Measurements from ENCODE around the gene CSTF1.
"Not testable (repeated sequence)": the region's sequence is repeated elsewhere in the genome, so short reads cannot be mapped to it uniquely, and the experiment has no call there.

Gene CSTF1

DNA sequence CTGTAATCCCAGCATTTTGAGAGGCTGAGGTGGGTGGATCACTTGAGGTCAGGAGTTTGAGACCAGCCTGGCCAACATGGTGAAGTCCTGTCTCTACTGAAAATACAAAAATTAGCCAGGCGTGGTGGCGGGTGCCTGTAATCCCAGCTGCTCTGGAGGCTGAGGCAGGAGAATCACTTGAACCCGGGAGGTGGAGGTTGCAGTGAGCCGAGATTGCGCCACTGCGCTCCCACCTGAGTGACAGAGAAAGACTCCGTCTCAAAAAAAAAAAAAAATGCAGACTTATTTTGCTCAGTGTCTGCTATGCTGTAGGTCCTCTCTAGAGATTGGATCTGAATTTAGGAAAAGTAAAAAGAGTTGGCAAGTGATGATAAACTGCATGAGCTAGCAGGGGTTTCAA is 18.8 kb downstream of the CSTF1 start:
- DNase-seq: not testable (repeated sequence)

DNA sequence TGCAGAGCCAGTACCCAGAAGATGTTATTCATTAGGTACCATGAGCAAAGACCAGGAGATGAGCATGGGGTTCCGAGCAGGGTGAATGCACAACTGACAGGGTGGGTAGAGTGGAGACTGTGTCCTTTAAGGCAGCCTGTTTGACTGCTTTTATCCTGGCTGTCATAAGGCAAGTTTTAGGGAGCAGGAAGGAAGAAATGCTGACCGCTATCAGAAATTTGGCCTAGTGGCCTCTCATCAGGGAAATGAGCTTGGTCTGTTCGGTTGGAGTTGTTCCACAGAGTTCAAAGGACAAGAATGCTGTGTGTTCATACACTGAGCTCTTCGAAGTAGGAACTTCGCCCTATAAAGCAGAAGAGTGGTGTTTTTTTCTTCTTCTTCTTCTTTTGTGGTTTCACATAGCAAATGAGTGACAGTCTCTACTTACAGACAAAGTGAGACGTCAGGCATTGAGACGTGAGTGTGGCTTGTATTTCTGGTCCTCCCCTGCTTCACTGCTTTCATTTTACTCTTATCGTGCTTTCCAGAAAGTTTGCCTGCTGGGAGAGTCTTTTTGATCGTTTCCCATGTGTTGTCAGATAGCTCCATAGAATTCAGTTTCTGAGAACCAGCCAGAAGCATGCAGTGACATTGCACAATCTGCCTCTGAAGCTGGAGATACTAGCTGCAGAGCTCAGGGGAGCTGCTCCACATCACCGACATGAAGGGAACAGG is 19.5 kb downstream of the CSTF1 start, which contains the start of gene CASS4:
Gene CASS4 (plus strand): TSS at position 502 of the 714 bp plus-strand sequence. CDS start 199 bp downstream, at position 701.
- peak; percentile 36 for DNase-seq

DNA sequence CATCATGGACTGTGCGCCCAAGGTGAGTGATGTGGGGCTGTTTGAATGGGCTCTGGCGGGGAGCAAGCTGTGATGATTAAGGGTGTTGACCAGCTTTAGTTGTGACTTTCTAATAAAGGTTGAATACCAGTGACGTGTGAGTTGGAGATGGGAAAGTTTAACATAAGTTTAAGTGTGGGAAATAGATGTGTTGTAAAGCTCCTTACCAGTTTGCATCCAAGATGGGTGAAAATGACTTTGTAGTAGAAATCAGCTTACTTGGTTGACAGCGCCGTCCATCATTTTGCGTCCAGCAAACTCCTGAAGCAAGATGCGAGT is 20.0 kb downstream of the CSTF1 start:
- DNase-seq: no peak

DNA sequence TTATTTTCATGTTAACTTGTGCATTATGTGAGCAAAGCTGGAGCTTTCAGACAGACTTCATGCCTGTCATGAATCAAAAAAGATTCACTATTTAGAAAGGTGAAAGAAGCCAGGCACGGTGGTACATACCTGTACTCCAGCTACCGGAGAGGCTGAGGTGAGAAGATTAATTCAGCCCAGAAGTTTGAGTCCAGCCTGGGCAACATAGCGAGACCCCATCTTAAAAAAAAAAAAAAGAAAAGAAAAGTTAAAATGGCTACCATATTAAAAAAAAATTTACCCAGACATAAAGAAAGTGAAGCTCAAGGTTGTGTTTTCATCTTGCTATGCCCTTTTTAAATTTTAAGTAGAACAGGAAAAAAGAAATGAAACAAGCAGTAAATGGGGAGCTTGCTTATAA is 20.5 kb downstream of the CSTF1 start:
- DNase-seq: no peak

DNA sequence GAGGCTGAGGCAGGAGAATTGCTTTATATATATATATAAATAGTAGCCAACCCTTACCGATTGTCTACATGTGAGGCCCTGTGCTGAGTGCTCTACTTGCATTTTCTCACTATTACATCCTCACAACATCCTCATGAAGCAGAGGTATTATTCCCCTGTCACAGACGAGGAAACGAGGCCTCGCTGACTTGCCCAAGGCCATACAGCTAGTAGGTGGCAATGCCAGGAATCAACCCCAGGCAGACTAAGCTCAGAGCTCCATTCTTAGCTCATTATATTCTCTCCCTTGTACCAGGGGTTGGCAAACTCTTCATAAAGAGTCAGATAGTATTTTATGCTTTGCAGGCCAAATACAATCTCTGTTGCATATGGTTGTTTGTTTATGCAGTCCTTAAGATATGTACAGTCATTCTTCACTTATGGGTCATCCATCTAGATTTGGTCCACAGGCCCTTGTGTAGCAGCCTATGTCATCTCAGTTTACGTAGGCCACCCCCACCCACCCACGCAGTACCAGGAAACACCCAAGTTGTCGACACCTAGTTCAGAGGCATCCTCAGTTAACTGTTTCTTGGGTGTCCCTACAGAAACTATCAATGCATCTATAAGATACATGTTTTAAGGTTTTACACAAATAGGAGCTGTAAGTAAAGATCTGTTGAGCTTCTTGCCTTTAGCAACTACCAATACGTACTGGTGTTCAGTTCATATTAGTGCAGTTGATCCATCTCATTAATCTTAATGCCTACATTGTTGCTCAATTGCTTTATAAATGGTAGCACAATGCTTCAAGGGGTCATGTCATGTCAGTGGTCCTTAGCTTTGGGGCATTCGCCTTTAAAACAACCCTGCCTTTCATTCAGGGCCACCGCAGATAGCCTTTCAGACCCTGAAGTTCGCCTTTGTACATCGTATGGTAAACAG is 22.7 kb downstream of the CSTF1 start:
- DNase-seq: peak; percentile 64

DNA sequence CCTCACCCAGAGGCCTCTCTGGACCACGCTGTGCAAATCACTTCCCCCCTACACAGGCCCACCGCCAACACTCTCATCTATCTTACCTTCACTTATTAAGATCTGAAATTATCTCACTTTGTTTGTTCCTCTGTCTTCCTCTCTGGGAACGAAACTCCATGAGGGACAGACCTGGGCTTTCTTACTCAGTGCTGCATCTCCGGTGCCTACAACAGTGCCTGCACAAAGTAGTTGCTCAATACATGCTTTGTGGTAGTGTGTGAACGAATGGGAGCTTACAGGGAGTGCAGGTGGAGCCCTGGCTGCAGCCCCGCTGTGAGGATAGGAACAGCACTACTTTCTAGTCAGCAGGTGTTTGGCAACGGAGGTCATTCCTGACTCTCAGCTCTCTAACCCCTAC is 25.0 kb downstream of the CSTF1 start:
- no peak for DNase-seq

DNA sequence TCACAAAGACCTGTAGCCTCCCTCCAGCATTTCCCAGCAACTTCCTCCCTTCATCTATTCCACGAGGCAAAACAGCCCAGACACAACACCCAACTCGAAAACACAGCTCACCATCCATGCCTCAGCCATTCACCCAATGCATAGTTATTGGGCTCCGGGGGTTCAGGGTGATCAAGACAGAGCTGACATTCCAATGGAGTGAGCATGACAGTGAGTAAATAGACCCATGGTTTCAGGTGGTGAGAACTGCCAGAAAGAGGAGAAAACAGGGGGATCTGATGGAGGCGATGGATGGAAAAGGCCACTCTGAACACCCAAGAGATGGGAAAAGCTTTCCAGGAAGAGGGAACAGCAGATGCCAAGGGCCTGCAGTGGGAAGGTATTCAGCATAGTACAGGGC is 25.5 kb downstream of the CSTF1 start:
- no peak for DNase-seq

DNA sequence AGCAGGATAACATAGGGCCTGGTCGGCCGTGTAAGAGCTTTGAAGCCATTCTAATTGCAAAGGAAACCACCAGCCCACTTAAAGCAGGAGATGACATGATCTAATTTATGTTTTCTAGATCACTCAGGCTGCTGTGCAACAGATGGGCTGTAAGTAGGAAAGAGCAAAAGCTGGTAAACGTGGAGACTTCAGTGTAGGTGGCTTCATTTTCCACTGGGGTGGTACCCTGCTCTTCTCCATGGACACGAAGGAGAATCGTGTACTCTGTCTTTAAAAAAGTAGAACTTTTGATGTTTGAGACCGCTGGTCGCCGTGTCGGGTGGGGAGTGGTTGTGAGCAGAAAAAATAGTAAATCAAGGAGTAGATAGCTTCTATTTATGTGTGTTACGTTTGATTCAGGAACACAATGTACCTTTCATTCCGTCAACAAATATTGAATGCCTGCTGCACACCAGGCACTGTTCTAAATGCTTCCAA is 26.0 kb downstream of the CSTF1 start:
- peak; percentile 30 for DNase-seq

DNA sequence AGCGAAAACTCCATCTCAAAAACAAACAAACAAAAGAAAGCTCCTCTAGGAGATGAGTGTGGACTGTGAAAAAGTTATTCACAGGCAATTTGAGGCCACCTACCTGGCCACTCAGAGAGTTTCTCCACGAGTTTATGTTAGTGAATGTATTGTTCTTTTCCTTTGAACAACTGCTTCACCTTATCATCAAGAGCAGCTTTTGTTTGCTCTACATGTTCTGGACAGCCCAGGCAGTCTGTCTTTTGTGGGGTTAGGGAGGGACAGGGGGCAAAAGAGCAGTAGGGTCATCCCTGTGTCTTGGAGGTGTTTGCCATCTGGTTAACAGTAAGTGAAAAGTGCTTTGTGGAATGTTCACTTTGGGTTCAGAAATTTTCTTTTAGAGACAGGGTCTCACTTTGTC is 27.6 kb downstream of the CSTF1 start:
- DNase-seq: no peak

DNA sequence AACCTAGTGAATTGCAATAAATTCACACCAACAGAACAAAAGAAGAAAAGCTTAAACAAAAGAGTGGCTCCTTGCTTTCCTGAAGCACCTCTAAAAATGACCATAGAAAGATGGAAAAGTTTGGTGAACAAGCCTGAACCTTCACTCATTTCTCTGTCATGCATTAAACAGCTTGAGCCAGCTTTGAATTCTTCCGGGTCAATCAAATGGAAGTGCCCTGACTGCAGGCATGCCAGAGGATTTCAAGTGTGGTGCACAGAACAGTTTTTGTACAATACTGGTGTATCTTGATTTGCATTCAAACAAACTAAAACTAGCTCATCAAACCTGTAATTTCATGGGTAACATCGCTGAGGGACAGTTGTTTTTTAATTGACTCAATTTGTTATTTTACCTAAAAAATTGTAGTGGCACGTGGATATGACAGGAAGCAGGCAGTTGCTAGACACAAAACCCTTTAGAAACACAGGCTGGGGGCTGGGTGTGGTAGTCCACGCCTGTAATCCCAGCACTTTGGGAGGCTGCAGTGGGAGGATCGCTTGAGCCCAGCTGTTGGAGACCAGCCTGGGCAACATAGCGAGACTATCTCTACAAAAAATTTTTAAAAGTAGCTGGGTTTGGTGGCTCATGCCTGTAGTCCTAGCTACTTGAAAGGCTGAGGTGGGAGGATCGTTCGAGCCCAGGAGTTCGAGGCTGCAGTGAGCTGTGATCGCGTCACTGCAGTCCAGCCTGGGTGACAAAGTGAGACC is 28.7 kb downstream of the CSTF1 start:
- DNase-seq: no peak

DNA sequence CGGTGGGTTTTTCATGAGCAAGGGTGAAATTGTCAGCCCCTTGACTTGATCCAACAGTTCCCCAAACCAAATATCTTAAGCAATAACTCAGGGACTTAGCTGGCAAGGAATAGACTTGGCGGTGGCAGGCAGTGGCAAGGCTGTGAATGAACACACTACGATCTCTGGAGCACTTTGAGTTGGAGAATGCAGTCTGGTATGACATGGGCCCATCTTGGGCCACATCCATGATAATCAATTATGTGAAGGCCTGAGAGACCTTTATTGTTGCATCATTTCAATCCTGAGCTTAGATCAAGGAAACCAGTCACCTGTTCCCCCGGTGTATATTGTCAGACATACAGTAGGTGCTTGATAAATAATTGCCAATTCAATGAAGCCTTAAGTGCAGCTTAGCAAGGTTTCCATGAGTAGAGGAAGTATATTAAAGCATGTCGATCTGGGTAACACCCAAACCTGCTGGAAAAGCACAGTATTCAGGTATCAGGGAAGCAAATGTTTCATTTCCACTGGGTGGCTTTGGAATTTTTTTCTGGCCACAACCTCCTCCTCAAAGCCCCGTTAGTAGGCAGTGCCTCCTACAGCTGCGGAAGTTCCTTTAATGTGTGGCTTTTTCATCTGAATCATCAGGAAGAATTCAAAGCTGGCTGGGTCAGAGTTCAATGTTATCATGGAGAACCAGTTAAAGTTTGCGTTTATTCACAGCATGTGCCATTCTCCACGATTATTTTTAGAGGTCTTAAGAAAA is 29.8 kb downstream of the CSTF1 start:
- no peak for DNase-seq

DNA sequence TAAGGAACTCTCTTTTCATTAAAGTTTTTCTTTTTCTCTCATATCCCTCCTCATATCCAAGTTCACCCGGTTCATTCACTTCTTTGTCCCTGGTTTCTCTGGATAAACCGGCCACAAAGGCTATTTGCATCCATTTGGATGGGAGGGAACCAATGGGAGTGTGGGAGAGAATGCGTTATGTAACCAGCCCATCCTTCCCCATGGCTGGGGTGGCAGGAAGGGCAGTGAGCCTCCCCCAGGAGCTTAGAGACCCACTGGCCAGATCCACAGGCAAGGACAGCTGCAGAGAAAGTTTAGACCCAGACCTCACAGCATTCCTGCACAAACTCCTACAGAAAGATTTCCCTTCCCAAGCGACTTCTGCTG is 30.4 kb downstream of the CSTF1 start:
- DNase-seq: no peak

DNA sequence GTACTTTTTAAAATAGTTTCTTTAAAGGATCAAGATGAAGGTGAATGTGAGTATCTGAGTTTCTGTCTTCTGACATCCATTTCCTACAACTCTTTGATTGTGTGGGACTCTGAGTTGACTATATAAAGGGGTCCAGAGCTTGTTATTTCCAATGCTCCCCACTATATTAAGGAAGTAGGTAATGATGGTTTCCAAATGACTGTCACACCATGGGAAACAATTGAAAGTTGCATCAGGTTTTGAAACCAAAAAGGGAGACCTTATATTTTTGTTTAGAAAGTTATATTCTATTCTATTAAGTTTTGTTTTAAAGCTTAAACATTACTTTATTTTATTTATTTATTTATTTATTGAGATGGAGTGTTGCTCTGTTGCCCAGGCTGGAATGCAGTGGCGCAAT is 30.8 kb downstream of the CSTF1 start:
- DNase-seq: no peak

DNA sequence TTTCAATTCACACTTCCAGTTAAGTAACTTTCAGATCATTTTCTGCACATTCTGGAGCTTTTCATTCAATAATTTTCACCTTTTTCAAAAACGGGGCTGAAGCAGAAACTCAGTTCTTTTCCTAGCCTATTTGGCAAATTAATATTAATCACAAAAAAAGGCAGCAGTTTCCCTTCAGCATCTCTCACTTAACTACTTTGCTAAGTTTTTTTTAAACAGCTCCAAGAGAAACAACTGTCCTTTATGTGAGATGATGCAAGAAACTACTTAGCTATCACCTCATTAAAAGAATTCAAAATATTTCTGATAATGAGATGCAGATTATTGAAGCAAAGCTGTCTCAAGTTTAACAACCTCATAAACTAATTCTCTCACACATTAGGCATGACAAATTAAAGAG is 31.4 kb downstream of the CSTF1 start:
- no peak for DNase-seq

DNA sequence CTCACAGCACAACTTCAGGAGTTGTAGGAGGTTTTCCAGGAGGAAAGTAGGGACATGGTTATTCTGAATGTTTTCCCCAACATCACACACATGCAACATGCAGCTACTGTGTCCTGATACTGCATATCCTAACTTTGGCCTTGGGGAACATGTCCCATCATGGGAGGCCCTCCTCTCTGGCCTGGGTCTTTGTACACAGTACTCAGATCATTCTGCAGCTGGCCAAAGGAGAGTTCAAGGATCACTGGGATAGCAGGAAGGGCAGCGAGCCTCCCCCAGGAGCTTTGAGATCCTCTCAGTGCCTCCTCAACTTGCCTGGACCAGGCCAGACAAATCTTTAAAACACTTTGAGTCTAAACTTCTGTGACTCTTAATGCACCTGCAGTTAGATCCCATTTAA is 32.5 kb downstream of the CSTF1 start:
- no peak for DNase-seq

DNA sequence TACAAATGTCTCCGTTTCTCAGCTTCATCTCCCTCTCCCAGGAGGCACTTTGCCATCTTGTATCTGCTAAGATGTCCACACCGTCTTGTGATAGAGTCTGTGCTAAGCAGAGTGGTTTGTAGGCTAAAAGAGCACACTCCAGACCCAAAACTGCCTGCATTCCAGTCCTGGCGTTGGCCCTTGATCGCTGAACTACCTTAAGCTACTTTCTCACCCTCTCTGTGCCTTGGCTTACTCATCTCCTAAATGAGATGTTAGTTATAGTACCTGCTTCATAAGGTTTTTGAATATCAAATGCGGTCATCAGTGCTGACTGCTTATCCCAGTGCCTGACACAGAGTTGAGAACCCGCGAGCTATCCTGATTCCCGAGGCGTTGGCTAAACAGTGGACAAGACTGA is 33.6 kb downstream of the CSTF1 start:
- no peak for DNase-seq

DNA sequence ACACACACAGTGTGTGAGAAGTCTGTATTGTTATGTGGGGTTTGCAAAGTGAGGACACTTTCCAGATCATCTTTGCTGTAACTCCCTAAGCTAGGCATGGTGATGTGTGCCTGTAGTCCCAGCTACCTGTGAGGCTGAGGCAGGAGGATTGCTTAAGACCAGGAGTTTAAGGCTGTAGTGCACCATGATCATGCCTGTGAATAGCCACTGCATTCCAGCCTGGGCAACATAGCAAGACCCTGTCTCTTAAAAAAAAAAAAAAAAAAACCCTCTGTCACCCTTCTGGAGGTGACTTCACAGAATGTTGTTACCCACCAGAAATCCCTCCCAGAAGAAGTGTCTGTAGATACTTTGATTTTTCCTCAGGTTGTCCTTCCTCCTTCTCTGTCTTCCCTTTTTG is 34.5 kb downstream of the CSTF1 start:
- DNase-seq: no peak

DNA sequence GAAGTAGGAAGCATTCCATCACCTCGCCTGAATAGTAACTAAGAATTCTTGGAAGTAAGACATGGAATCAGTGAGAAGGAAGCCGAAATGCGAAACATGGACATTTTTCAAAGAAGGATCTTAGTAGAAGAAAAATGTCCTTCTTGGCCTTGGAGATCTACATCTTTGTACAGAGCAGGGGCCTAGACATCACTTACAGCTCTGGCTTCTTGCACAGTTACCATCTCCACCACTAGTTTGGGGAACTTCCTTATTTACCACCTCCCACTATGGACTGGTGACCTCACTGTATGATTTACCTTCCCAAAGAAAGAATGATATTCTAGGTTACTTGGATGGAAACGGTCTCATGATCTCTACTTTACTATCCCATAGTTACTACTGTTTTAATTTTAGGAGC is 35.4 kb downstream of the CSTF1 start:
- DNase-seq: no peak

DNA sequence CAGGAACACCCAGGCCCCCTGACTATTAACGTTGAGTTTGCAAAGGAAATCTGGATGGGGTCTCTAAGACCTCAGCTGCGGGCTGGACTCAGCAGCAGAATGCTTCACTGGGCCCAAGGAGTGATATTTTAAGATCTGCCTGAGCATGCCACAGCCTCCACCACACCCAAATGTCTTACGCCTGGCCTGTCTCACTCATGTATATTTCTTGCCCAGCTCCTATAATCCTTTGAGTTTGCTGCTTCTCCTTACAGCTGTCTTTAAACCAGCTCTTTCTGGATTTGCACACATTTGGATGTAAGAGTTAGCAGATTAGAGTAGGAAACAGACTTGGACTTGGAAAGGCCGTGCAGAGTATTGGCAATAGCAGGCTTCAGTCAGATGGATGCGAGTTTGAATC is 36.0 kb downstream of the CSTF1 start:
- no peak for DNase-seq

DNA sequence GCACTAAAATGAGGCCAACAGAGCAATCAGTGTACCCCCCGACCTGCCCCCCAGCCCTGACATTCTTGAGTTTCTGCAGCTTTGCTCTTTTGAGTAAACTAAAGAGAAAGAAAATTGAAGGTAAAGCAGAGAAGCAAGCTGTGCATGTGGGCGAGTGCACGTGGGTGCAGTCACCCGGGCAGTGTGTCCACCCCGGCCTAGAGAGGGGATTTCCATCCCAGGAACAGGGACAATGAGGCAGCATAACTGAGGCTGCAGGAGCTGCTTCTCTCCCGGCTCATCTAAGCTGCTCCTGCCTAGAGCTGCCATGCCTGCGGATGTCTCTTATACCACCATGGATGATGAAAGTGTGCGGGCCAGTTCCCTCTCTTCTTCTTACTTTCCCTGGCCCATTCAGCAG is 36.4 kb downstream of the CSTF1 start:
- DNase-seq: no peak

DNA sequence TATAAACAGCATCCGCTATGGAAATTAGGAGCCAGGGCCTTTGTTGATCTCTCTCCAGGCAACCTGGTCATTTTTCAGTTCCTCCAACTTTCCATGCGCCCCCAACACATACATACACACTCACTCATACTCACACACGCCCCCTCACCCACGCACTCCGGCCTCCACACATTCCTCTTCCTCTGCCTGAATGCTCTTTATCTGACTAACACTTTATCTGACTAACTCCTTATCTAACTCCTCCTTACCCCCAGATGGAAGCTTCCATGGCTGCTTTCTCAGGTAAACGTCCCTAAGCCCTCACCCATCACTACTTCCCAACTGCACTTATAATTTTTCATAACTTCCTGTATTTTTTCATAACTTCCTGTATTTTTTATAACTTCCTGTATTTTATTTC is 37.1 kb downstream of the CSTF1 start:
- no peak for DNase-seq

DNA sequence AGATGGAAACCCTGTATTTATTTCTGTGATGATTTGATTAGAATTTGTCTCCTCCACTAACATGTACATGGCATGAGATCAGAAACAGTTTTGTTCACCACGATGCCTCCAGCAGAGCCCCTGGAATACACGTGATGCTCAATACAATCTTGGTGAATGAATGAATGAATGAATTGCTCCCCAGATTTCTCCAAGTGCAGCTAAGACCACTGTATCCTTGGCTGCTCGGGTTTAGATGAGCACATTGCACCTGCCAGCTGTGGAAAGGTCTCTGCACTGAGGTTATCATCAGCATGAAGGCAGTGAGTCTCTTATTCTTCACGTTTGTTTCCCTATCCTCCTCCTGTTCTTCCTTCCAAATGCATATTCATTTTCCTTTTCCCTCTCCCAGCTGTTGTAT is 37.5 kb downstream of the CSTF1 start:
- no peak for DNase-seq

DNA sequence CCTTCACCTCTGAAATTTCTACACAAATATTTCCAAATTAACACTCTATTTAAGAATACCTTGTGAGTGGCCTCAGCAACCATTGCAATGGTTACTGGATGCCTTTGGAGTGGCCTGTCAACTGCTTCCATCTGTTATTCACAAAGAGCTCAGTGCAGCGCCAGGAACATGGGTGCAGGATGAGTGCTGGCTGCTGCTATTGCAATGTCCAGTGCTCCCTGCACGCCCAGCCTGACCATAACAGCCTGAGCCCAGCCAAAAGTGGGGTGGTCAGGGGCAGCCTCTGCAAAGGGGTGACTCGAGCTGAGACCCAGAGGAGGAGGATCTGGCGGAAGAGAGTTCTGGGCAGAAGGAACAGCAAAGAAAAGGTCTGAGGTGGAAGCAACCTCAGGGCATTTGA is 38.0 kb downstream of the CSTF1 start:
- DNase-seq: no peak

Data from activated CD4-positive, alpha-beta T cell treated with anti-CD3 and anti-CD28 coated beads, Interleukin-2, Interleukin-6, amounts not matched to agents 100 ng/mL and 50 ng/mL, durations not matched to agents 16 hours and 8 hours (primary cell).